Fibroblast of lung (primary cell): ENCODE measurements around the gene ISG15. TPM values are rescaled to one million over a fixed set of nuclear protein-coding genes. Genes with fewer than 3 reads are reported as not detected.
A peak's percentile ranks its signal among the peaks of the same experiment; 100 is the strongest.

ENCODE experiments used
- DNase-seq, 2 donors: peaks; one replicate each; pipeline versions ENCODE4 v3.0.0 to v3.0.0-alpha.2; 2010; ENCODE audit warnings: low read depth in 2 of 2
- H2AFZ ChIP-seq: 2 replicates; pipeline ENCODE4 v1.5.1; 2012; ENCODE audit warnings: low read length, control low read depth, inconsistent platforms
- H3K27ac ChIP-seq: 2 replicates; pipeline ENCODE4 v1.5.1; 2011; ENCODE audit warnings: low read length, control low read depth; ENCODE audit not compliant: insufficient read depth
- H3K27me3 ChIP-seq: 2 replicates; pipeline ENCODE4 v1.5.1; 2011; ENCODE audit warnings: mild to moderate bottlenecking, low read length; ENCODE audit not compliant: control insufficient read depth, insufficient read depth
- H3K36me3 ChIP-seq: 2 replicates; pipeline ENCODE4 v1.5.1; 2011; ENCODE audit warnings: low read length; ENCODE audit not compliant: control insufficient read depth, insufficient read depth
- H3K4me1 ChIP-seq: 2 replicates; pipeline ENCODE4 v1.5.1; 2011; ENCODE audit warnings: low read length; ENCODE audit not compliant: control insufficient read depth, insufficient read depth; ENCODE audit errors: extremely low read depth
- H3K4me2 ChIP-seq: 2 replicates; pipeline ENCODE4 v1.5.1; 2011; ENCODE audit warnings: low read length, control low read depth; ENCODE audit not compliant: insufficient read depth; ENCODE audit errors: extremely low read depth
- H3K4me3 ChIP-seq, 4 experiments: fragments of 200-600 bp in 1 of 4; sonication (generic) in 1 of 4; replicated peaks in 1 of 4; 2 replicates each; pipeline ENCODE4 v1.5.1; 2011 to 2016; ENCODE audit warnings: low read length in 4 of 4, low read depth in 3 of 4, mild to moderate bottlenecking in 3 of 4, control low read depth in 2 of 4, inconsistent platforms in 1 of 4, mixed read lengths in 1 of 4; ENCODE audit not compliant: insufficient read depth in 1 of 4; ENCODE audit errors: control extremely low read depth in 1 of 4
- H3K79me2 ChIP-seq: 2 replicates; pipeline ENCODE4 v1.5.1; 2012; ENCODE audit warnings: mild to moderate bottlenecking, low read length, inconsistent platforms; ENCODE audit not compliant: control insufficient read depth, insufficient read depth
- H3K9ac ChIP-seq: 2 replicates; pipeline ENCODE4 v1.5.1; 2011; ENCODE audit warnings: mild to moderate bottlenecking, low read length, control low read depth; ENCODE audit not compliant: insufficient read depth
- H3K9me3 ChIP-seq: 2 replicates; pipeline ENCODE4 v1.5.1; 2012; ENCODE audit warnings: low read depth, low read length; ENCODE audit not compliant: control insufficient read depth, insufficient read depth
- H4K20me1 ChIP-seq: 2 replicates; pipeline ENCODE4 v1.5.1; 2011; ENCODE audit warnings: low read length; ENCODE audit not compliant: control insufficient read depth, insufficient read depth; ENCODE audit errors: extremely low read depth
- EZH2 ChIP-seq: IDR thresholded peaks from 2 replicates; pipeline ENCODE4 v1.5.1; 2012; ENCODE audit warnings: low read length, control low read depth, mild to moderate bottlenecking; ENCODE audit errors: missing control alignments
- polyA plus RNA-seq, 2 donors: library from polyadenylated mRNA; depleted of rRNA in 1 of 2; stranded (reverse) in 1 of 2; unstranded in 1 of 2; fragments of >200 nt; gene quantifications; 2 replicates each; pipeline ENCODE4 v1.2.1, GENCODE V29; 2011 to 2012; ENCODE audit warnings: missing spikeins in 1 of 2
- total RNA-seq: library from RNA; depleted of rRNA; stranded (reverse); fragments of >200 nt; gene quantifications from 2 replicates; pipeline ENCODE4 v1.2.1, GENCODE V29; 2014
- TF ChIP-seq, protein P1 (sequence below), 2 donors: IDR thresholded peaks in 1 of 2; conservative IDR thresholded peaks in 1 of 2; 1 replicate in 1 of 2; 2 replicates in 1 of 2; pipeline ENCODE4 v1.5.1; 2011 to 2012; ENCODE audit warnings: low read length in 2 of 2, control low read depth in 1 of 2, inconsistent platforms in 1 of 2, low read depth in 1 of 2, mild to moderate bottlenecking in 1 of 2

ISG15 gene
- total and polyA plus RNA-seq, 2 donors (not counting 1 experiment from before 2014, with no cell fraction given), result 24.2 to 93.3 TPM

DNA sequence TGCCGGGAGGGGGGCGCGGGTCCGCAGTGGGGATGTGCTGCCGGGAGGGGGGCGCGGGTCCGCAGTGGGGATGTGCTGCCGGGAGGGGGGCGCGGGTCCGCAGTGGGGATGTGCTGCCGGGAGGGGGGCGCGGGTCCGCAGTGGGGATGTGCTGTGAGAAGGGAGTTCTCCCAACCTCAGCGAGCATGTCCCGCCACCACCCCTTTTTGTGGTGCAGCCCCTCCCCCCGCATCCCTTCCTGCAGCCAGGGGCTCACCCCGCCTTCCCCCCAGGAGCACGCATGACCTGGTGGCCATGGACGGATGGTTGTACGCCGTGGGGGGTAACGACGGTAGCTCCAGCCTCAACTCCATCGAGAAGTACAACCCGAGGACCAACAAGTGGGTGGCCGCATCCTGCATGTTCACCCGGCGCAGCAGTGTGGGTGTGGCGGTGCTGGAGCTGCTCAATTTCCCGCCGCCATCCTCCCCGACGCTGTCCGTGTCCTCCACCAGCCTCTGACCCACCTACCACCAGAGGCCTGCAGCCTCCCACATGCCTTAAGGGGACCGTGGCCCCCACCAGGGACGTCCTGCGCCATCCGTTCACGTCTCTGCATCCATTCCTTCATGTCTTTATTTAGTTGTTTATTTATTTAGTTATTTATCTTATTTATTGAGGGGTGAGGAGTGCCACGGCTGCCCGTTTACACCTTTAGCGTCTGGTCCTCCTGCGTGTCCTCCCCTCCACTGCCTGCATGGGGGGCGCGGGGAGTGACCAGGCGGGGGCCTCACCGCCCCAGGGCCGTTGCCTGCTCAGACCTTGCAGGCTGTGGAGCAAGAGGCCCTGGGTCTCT is 48.4 kb upstream of the ISG15 start:
- Histone ChIP-seq H3K4me2 (no peak overlapping the region), H3K27ac (no peak overlapping the region), H3K4me3 (no peak overlapping the region), H3K4me1 (peaks cover 8% of the 10 kb centered on the region), H3K36me3 (peaks cover 10% of the 10 kb centered on the region), H4K20me1 (no peaks in the 10 kb centered on the region), H3K9me3 (no peaks in the 10 kb centered on the region), H3K79me2 (peaks cover 2% of the 10 kb centered on the region), H3K9ac (no peak overlapping the region), H2AFZ (no peak overlapping the region), H3K27me3 (no peaks in the 10 kb centered on the region)
- no peak for DNase-seq
- TF ChIP-seq EZH2, result no peak
- TF ChIP-seq, protein P1, sequence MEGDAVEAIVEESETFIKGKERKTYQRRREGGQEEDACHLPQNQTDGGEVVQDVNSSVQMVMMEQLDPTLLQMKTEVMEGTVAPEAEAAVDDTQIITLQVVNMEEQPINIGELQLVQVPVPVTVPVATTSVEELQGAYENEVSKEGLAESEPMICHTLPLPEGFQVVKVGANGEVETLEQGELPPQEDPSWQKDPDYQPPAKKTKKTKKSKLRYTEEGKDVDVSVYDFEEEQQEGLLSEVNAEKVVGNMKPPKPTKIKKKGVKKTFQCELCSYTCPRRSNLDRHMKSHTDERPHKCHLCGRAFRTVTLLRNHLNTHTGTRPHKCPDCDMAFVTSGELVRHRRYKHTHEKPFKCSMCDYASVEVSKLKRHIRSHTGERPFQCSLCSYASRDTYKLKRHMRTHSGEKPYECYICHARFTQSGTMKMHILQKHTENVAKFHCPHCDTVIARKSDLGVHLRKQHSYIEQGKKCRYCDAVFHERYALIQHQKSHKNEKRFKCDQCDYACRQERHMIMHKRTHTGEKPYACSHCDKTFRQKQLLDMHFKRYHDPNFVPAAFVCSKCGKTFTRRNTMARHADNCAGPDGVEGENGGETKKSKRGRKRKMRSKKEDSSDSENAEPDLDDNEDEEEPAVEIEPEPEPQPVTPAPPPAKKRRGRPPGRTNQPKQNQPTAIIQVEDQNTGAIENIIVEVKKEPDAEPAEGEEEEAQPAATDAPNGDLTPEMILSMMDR (conservative IDR thresholded peaks at IDR 0.05 in 1 of 2, IDR thresholded peaks at IDR 0.05 in 1 of 2; ENCODE audit: low read depth in 1 of 2, low read length in 2 of 2), result no peak

DNA sequence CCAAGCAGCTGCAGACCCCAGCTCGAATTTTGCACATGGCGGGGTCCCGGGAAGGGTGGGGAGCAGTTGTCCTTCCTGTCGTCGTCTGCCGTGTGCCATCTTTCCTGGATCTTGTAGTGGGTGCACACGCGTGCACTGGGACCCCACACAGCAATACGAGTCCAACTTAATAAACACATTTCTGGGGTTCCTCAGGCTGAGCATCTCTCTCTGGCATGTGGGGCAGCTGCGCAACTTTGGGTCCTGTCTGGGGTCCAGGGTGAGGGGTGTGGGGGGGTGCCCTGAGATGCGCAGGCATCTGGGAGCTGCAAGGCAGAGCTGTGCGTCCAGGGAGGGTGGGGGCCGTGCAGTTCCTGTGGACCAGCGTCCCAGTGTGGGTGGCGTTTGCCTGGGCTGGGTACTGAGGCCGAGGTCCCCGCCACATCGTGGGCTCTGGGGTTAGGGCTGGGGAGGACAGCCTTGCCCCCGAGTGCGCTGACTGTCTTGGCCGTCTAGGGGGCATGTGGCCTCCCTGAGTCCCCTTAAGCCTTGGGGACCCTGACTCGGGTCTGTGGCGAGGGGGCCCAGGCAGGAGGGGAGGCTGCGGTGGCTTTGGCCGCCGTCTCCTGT is 47.7 kb upstream of the ISG15 start:
- Histone ChIP-seq H3K79me2 (peaks cover 2% of the 10 kb centered on the region), H2AFZ (no peak overlapping the region), H4K20me1 (no peaks in the 10 kb centered on the region), H3K27ac (peak overlapping the region; percentile 90), H3K27me3 (no peaks in the 10 kb centered on the region), H3K4me1 (peaks cover 8% of the 10 kb centered on the region), H3K36me3 (peaks cover 10% of the 10 kb centered on the region), H3K4me3 (peak overlapping the region in 1 of 4 experiments; percentile 69), H3K9ac (no peak overlapping the region), H3K9me3 (no peaks in the 10 kb centered on the region), H3K4me2 (no peak overlapping the region)
- no peak for TF ChIP-seq EZH2
- TF ChIP-seq, protein P1 (conservative IDR thresholded peaks at IDR 0.05 in 1 of 2, IDR thresholded peaks at IDR 0.05 in 1 of 2; ENCODE audit: low read depth in 1 of 2, low read length in 2 of 2), result no peak
- no peak for DNase-seq

DNA sequence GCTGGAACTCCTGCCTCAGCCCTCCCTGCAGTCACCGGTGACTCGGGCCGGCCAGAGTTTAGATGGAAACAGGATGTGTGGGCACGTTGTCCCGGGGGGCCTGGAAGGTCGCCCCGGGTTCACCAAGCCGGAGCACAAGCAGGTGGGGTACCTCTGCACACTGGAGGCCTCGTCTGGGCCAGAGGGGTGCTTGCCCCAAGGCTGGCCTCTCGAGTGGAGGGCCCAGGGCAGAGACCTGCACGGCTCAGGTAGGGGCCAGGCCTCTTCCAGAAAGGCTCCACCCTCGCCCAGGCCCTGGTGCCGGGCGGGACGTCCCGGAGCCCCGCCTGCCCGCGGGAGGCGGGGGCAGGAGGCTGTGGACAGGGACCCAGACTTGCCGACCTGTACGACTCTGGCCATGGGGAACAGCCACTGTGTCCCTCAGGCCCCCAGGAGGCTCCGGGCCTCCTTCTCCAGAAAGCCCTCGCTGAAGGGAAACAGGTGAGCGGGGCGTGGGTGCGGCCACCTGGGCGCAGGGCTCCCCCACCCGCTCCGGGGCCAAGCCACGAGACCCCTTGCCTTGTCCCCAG is 47.1 kb upstream of the ISG15 start, which contains the start of gene PLEKHN1:
PLEKHN1 (plus strand) TSS at position 348 of the 569 bp plus-strand sequence; CDS start at position 398, 50 bp downstream.
- H3K27ac ChIP-seq, result peak within 1 kb of the TSS; percentile 90
- H3K4me3 ChIP-seq, result peak within 1 kb of the TSS; percentile 41 to 78 (median 70)
- peaks cover 2% of the 10 kb centered on the region for H3K79me2 ChIP-seq
- no peaks in the 10 kb centered on the region for H4K20me1 ChIP-seq
- no peaks in the 10 kb centered on the region for H3K27me3 ChIP-seq
- H3K36me3 ChIP-seq, result peaks cover 10% of the 10 kb centered on the region
- H3K9ac ChIP-seq, result peak within 1 kb of the TSS; percentile 79
- no peaks in the 10 kb centered on the region for H3K9me3 ChIP-seq
- TF ChIP-seq EZH2, result no peak
- TF ChIP-seq, protein P1 (conservative IDR thresholded peaks at IDR 0.05 in 1 of 2, IDR thresholded peaks at IDR 0.05 in 1 of 2; ENCODE audit: low read depth in 1 of 2, low read length in 2 of 2), result no peak
- peak within 1 kb of the TSS; percentile 92 for H2AFZ ChIP-seq
- peak within 1 kb of the TSS; percentile 95 for H3K4me2 ChIP-seq
- peaks cover 8% of the 10 kb centered on the region for H3K4me1 ChIP-seq
- peak in 1 of 2 donors; percentile 71 for DNase-seq
